Smooth muscle cell (in vitro differentiated cells): ENCODE results near the gene CEP112. TPM values are rescaled to one million over a fixed set of nuclear protein-coding genes. Genes with fewer than 3 reads are reported as not detected.

Experiments used
- DNase-seq: peaks from one replicate; lab custom pipeline; 2025; ENCODE audit not compliant: unreplicated experiment; lab: John Stamatoyannopoulos, UW
- H2AFZ ChIP-seq: fragments of 200-600 bp; sonication (generic); 2 replicates; pipeline ENCODE4 v1.6.0; 2016; ENCODE audit warnings: antibody characterized with exemption, low read depth, mild to moderate bottlenecking
- H3F3A ChIP-seq: fragments of 200-600 bp; sonication (generic); 2 replicates; pipeline ENCODE4 v1.6.0; 2017; ENCODE audit warnings: antibody characterized with exemption, low read depth
- H3K27ac ChIP-seq: fragments of 200-600 bp; sonication (generic); 2 replicates; pipeline ENCODE4 v1.5.1; 2016; ENCODE audit warnings: low read depth, mild to moderate bottlenecking
- H3K27me3 ChIP-seq: fragments of 200-600 bp; sonication (generic); 2 replicates; pipeline ENCODE4 v1.6.1; 2016; ENCODE audit warnings: low read depth, mild to moderate bottlenecking
- H3K36me3 ChIP-seq: fragments of 200-600 bp; sonication (generic); 2 replicates; pipeline ENCODE4 v1.5.1; 2016; ENCODE audit warnings: low read depth
- H3K4me1 ChIP-seq: fragments of 200-600 bp; sonication (generic); 2 replicates; pipeline ENCODE4 v1.5.1; 2016; ENCODE audit warnings: low read depth
- H3K4me2 ChIP-seq: fragments of 200-600 bp; sonication (generic); 2 replicates; pipeline ENCODE4 v1.6.0; 2016; ENCODE audit warnings: mild to moderate bottlenecking
- H3K4me3 ChIP-seq: fragments of 200-600 bp; sonication (generic); 2 replicates; pipeline ENCODE4 v1.5.1; 2016; ENCODE audit warnings: mild to moderate bottlenecking
- H3K79me2 ChIP-seq: fragments of 200-600 bp; sonication (generic); 2 replicates; pipeline ENCODE4 v1.6.0; 2016; ENCODE audit warnings: low read depth, mild to moderate bottlenecking
- H3K9ac ChIP-seq: fragments of 200-600 bp; sonication (generic); 2 replicates; pipeline ENCODE4 v1.6.0; 2016; ENCODE audit warnings: low read depth
- H3K9me3 ChIP-seq: fragments of 200-600 bp; sonication (generic); replicated peaks from 2 replicates; pipeline ENCODE4 v1.5.1; 2016; ENCODE audit warnings: low read depth
- H4K20me1 ChIP-seq: fragments of 200-600 bp; sonication (generic); 2 replicates; pipeline ENCODE4 v1.6.0; 2016; ENCODE audit warnings: low read depth
- WGBS: methylation state at CpG from one replicate; pipeline ENCODE4 v1.1.7; 2016; ENCODE audit warnings: low lambda C conversion rate; 5-methylcytosine and 5-hydroxymethylcytosine counted together
- polyA plus RNA-seq: library from polyadenylated mRNA; unstranded; fragments of >200 nt; fragmentation: Nextera tagmentation; extraction: Ambion mirVana; gene quantifications from 2 replicates; pipeline ENCODE4 v1.2.1, GENCODE V29; 2016
- total RNA-seq: library from RNA; depleted of rRNA; stranded (reverse); fragments of >200 nt; gene quantifications from 2 replicates; pipeline ENCODE4 v1.2.3, GENCODE V29; 2014
- TF ChIP-seq, protein P1 (sequence below): fragments of 200-600 bp; sonication (generic); IDR thresholded peaks from 2 replicates; pipeline ENCODE4 v1.5.1; 2017; ENCODE audit warnings: borderline replicate concordance, mild to moderate bottlenecking, antibody characterized with exemption; ENCODE audit not compliant: insufficient read depth, poor library complexity, severe bottlenecking

The CEP112 gene
- total and polyA plus RNA-seq, 2 experiments from 2014 or later = 8.3 to 9.9 TPM

DNA sequence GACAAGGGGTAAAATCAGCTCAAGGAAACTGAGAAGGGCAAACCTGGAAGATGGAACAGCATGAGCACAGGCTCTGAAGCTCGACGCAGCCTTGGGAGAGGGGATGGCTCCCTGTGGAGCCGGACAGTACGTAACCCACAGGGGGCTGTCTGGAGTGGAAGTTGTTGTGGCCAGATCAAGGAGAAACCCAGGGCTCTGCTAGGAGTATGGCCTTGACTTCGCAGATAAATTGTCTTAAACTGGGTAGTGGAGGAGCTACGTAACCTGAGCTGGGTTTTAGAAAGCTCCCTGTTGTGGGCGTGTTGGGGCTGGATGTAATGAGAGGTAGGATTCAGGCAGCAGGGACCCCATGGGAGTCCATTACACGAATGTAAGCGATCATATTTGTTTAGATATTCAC lies 605.0 kb downstream of the CEP112 start:
- Histone ChIP-seq H3K79me2 (no peaks in the 10 kb centered on the region), H2AFZ (no peak overlapping the region), H3K9ac (no peak overlapping the region), H3K9me3 (no peaks in the 10 kb centered on the region), H3K4me2 (no peak overlapping the region), H3K27ac (no peak overlapping the region), H3F3A (no peaks in the 10 kb centered on the region), H3K36me3 (no peaks in the 10 kb centered on the region), H3K27me3 (no peaks in the 10 kb centered on the region), H3K4me3 (no peak overlapping the region), H4K20me1 (no peaks in the 10 kb centered on the region), H3K4me1 (no peaks in the 10 kb centered on the region)
- 84% methylated on average over 9 of the region's 9 CpGs for WGBS
- TF ChIP-seq, protein P1, sequence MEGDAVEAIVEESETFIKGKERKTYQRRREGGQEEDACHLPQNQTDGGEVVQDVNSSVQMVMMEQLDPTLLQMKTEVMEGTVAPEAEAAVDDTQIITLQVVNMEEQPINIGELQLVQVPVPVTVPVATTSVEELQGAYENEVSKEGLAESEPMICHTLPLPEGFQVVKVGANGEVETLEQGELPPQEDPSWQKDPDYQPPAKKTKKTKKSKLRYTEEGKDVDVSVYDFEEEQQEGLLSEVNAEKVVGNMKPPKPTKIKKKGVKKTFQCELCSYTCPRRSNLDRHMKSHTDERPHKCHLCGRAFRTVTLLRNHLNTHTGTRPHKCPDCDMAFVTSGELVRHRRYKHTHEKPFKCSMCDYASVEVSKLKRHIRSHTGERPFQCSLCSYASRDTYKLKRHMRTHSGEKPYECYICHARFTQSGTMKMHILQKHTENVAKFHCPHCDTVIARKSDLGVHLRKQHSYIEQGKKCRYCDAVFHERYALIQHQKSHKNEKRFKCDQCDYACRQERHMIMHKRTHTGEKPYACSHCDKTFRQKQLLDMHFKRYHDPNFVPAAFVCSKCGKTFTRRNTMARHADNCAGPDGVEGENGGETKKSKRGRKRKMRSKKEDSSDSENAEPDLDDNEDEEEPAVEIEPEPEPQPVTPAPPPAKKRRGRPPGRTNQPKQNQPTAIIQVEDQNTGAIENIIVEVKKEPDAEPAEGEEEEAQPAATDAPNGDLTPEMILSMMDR = no peak
- DNase-seq = no peak

Other genes with a start within 250 kb of the CEP112 start
- gene APOH, start 37.3 kb upstream of the CEP112 start, total RNA-seq = not detected in 2 replicates
- not detected in 2 replicates for gene APOH, start 37.3 kb upstream of the CEP112 start, polyA plus RNA-seq
- gene PRKCA, start 110.5 kb upstream of the CEP112 start, total RNA-seq = 4.3 and 7.1 TPM in 2 replicates
- 0.78 and 2.9 TPM in 2 replicates for gene PRKCA, start 110.5 kb upstream of the CEP112 start, polyA plus RNA-seq